HG02852 (cell line): ENCODE results near the gene ABHD12B.
A peak's percentile ranks its signal among the peaks of the same experiment; 100 is the strongest.

ENCODE experiments used
- ATAC-seq: cut with Tn5 transposase; IDR thresholded peaks from one replicate; pipeline ENCODE4 v1.9.1; 2021; ENCODE audit warnings: mild to moderate bottlenecking, moderate library complexity; ENCODE audit not compliant: unreplicated experiment

Gene ABHD12B

DNA sequence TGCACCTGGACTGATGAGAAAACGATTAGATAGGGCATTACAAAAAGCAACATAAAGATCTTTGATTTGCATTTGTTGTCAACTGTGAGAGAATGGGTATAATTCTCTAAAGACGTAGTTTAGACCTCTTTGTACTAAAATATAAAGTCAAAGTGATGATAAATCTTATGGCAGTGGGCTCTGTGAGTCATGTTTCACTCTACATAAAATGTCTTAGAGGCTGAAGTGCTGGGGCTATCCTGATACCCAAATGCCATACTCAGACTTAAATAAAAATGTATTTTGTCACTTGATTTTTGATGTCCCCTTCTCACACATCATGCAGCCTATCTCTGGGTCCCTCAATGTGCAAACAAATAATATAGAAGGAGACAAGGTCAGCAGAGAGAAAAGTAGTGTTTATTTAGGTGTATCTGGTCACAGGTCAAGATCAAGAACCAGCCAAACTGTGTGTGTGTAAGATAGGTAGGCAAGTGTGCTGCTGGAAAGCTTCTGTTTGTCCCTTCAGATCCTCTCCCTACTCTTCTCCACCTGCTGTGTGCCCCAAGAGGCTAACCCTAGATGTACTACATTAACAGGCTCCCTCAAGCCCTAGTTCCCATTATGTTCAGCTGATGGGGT lies 33.9 kb upstream of the ABHD12B start:
- no peak for ATAC-seq

- no peak for ATAC-seq
These were observed 32.8 kb upstream of the ABHD12B start for GRCh38 chr14:50839048-50839447.

DNA sequence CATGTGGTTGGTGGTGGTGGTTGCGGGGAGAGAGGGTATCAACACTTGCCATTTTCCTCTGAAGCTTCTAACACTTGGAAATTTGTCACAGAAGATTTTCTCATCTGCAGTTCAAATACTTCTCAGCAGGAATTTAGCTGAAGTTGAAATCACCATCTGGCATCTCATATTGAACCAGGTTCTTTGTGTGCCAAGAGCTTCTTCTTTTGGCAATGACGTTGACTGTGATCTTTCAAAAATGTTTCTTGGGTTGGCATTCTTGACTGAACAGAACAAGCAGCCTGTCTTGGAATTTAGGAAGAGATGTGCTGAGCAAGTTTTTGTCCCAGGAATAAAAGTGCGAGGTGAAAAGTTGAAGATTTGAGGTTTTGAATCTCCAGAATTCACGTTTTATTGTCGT lies 32.2 kb upstream of the ABHD12B start:
- ATAC-seq: no peak

GRCh38 chr14:50844391-50844790 lies 27.5 kb upstream of the ABHD12B start:
- no peak for ATAC-seq

DNA sequence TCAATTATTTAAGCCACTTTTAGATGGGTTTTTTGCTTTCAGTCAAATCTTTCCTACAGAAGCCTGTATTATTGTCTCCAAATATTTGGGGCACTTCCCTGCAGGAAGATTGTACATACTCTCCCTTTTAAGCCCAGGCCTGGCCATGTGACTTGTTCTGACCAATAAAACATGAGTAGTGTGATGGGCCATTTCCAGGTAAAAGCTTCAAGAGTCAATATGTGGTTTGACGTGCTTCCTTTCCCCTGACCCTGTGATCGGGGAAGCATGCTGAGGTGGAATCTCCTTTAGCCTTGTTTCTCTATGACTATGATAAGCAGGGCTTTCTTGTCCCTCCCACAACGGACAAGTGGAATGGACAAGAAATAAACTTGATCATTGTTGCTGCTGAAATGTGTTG lies 26.7 kb upstream of the ABHD12B start:
- no peak for ATAC-seq

DNA sequence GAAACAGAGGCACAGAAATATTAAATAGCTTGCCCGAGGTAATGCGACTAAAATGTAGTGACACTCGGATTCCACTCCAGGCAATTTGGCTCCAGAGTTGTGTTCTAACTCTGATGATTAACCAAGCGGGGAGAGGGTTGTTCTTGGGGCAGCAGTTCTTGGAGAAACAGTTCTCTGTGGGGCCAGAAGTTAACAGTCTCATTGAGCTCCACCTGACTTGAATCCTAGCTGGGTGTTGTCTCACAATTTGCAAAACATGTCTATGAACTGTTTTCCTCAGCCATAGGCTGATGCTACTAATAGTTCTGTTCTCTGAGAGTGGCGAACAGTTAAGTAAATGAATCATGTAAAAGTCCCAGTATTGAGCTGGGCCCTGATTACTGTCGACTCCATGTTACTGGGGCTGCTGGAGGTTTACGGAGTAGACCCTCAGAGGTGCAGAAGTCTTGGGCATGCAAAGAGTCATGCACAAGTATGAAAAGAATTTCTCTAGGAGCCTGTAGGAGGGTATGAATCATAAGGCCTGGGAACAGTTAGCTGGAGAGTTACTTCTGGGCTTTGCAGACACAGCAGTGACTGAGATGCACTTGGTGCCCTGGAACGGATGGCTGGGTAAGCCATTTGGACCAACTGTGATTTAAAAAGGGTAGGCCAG lies 25.5 kb upstream of the ABHD12B start:
- ATAC-seq: no peak

DNA sequence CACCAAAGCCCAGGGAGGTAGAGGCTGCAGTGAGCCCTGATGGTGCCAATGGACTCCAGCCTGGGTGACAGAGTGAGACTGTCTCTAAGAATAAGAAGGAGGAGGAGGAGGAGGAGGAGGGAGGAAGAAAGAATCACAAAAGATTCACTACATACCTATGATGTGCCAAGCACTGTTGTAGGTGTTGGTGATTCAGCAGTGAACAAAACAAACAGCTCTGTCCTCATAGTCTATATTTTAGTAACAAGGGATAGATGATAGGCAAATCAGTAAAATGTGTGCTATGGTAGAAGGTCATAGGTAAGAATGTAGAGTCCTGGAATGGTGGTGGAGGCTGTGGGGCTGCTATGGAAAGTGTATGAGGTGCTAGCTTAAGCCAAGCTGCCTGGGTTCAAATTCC lies 18.0 kb upstream of the ABHD12B start:
- no peak for ATAC-seq

GRCh38 chr14:50854521-50854920 lies 17.3 kb upstream of the ABHD12B start:
- no peak for ATAC-seq

GRCh38 chr14:50855558-50855957 lies 16.3 kb upstream of the ABHD12B start:
- ATAC-seq: no peak

GRCh38 chr14:50856660-50857059 lies 15.2 kb upstream of the ABHD12B start:
- ATAC-seq: no peak

DNA sequence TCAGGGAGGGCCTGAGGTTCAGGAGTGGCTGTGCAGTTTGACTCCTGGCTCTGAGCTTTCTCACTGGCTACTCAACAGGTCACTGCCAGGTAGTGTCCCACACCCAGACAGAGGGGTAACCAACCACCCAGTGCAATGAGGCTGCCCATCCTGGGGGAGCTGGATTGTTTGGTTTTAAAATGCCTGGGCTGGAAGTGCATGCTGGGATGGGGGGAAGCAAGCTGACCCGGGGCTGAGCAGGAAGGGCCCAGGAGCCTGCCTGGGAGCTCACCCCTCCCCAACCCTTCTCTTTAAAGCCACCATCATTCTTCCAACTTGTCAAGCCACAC lies 12.6 kb upstream of the ABHD12B start:
- ATAC-seq: peak; percentile 14

GRCh38 chr14:50860478-50861086 lies 11.3 kb upstream of the ABHD12B start:
- ATAC-seq: peak; percentile 47

DNA sequence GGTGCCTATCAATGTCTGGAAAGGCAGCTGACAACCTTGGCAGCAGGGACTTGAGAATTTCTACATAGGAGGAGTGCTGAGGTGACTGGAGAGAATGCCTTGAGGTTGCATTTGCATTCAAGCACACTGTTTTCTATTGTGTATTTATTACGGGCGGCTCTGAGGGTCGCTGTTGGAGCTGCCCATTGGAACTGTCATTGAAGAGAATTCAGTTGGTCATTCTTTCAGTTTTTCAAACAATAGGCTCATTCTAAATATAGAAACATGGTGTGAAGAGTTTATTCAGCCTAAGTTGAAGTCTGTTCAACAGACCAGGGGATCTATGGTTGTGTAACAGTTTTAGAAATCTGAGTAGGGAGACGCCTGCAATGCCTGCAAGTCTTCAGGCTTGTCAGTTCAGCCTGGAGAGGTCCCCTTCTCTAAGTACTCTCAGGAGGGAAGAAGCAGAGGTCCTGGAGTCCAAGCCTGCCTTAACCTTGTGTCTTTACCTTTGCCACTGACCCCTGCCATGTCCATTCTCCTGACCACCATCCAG lies 9.8 kb upstream of the ABHD12B start:
- ATAC-seq: no peak

DNA sequence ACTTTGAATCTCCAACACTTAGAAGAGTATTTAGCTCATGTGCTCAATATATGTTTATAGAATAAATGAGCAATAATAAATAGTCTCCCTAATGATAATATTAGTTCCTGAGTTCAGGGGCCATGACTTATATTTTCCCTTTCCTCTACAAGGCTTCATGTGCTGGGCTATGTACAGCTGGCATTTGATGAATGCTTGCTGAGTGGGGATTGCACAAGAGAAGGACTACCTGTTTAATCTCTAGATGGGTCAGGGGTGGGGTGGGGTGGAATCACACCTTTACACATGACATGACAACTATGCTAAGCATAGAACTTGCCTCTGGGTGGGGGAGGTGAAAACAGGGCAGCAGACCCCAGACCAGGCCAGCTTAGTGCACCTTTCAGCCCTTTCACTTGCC lies 7.6 kb upstream of the ABHD12B start:
- ATAC-seq: no peak

GRCh38 chr14:50864946-50865345 lies 6.9 kb upstream of the ABHD12B start:
- no peak for ATAC-seq

- ATAC-seq: no peak
These were observed 6.3 kb upstream of the ABHD12B start for GRCh38 chr14:50865391-50866076.

- no peak for ATAC-seq
These were observed 625 bp upstream of the ABHD12B start for GRCh38 chr14:50871228-50871627.

- ATAC-seq: no peak
These were observed 2.9 kb downstream of the ABHD12B start for GRCh38 chr14:50874757-50875156.

DNA sequence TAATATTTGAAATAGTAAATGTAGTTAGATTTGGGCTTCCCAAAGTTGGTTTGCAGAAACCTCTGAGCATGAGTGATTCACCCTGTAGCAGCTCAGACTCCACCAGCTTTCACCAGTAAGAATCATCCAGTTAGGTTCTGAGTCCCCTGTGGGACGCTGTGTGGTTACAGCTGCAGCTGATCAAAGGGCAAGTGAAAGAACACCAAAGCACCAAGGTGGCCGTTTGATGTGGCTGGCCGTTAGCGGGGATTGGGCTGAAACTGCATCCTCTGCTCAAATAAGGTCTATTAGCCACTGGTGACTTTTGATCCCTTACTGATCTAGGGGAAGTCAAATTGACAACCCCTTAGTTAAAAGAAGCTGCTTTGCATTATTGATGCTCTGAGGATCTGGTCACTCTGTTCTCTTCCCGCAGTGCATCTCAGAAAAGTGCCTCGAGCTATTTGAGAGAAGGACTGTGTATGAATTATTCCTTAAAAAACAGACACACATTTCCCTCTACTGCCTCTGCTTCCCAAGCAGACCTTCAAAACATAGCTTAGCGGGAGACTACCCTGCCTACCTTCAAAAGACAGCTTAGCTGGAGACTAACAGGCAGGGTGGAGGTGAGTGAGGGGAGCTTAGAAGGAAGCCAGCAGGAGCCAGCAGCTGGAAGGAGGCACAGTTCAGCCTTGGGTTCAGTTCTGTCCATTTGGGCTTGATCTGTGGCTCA lies 3.7 kb downstream of the ABHD12B start:
- peak; percentile 97 for ATAC-seq

- no peak for ATAC-seq
These were observed 11.3 kb downstream of the ABHD12B start for GRCh38 chr14:50882932-50883826.
